NAMALWA (cell line): ENCODE data around the gene TSPEAR.
"Not testable (repeated sequence)": the region's sequence is repeated elsewhere in the genome, so short reads cannot be mapped to it uniquely, and the experiment has no call there.

Source experiments
- DNase-seq: peaks from one replicate; pipeline ENCODE4 v3.0.0-alpha.2; 2015; ENCODE audit warnings: low spot score

TSPEAR gene

DNA sequence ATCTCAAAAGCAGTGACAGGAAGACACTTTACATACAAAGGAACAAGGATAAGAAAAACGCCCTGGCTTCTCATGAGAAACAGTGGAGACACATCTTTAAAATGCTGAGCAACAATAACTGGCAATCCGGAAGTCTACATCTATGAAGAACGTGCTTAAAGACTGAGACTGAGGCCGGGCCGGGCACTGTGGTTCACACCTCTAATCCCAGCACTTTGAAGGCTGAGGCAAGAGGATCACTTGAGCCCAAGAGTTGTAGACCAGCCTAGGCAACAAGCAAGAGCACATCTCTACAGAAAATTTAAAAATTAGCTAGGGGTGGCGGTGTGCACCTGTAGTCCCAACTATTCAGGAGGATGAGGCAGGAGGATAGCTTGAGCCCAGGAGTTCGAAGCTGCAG, 27.3 kb downstream of the TSPEAR start:
- no peak for DNase-seq

DNA sequence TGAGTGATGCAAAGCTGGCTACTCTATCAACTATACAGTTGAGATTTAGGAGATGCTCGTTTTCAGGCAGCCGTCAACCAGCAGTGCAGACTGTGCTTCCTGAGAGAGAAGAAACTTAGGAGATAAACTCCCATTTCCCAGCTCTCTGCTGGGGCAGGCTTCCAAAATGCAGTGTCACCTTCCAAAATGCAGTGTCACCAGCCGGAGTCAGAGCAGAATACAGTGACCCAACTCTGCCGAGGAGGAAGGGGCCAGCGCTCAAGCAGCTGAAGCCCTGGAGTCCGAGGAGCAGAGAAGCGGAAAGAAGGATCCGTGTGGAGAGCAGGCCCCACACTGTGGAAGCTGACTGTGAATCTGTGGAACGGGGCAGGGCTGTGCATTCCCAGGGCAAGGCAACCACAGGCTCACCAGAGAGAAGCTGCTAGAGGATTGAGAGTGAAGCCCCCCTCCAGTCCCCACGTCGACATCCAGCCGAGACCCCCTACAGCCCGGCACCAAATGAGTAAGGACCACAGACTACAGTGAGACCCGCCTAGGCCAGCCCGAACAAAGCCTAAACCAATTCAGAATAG, 28.7 kb downstream of the TSPEAR start:
- no peak for DNase-seq

GRCh38 chr21:44681861-44682579, 29.4 kb downstream of the TSPEAR start, which contains the start of gene KRTAP12-1:
Gene KRTAP12-1, minus strand, starts transcription at chr21:44682163. Its CDS starts 40 bp downstream, at chr21:44682123.
- DNase-seq = no peak

- no peak for DNase-seq
Measured at GRCh38 chr21:44681152-44681551, 30.2 kb downstream of the TSPEAR start.

DNA sequence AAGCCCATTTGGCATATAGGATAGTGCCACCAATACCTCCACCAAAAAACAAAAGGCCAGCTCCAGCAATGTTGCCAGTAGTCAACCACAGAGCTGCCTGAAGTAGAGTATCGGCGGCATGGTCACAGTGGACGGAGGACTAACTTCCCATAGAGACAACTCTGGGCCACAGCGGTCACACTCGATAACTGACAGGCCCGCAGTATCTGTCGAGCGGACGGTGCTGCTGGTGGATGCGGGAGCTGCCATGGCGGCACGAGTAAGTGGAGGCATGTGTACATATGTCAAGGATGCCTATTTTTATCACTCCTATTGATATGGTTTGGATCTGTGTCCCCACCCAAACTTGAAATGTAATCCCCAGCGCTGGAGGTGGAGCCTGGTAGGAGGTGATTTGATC, 33.5 kb downstream of the TSPEAR start:
- no peak for DNase-seq

GRCh38 chr21:44671911-44672310, 39.5 kb downstream of the TSPEAR start:
- no peak for DNase-seq

DNA sequence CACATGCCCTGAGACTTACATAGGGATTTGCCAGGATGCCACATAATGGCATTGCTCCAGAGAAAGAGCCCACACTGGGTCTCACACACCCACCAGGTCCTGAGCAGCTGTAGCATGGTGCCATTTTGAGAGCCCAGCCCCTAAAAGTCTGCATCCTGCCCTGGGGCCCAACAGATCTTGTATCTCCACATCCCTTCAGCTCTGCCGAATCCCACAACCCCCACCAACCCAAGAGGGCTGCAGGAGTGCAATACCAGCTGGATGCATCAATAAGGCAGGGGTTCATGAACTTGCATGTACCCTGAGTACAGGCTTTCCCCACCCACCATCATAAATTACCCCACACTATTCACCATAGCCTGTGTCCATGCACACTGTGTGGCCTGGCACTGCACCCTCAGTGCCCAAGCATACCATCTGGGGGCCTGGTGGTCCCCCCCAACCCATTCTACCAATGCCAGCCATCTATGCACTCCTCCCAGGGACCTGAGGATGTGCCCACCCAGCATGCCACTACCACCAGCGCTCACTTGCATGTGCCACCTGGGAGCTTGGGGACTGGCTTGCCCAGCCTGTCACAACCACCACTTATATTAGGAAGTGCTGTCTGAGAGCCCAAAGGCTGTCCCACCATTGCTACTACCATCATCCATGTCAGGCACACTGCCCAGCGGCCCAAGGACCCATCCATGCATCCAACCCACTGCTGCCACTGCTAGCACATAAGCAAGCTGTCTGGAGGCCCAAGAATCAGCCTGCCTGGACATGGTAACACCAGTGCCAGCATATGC, 40.5 kb downstream of the TSPEAR start:
- no peak for DNase-seq

GRCh38 chr21:44667612-44668011, 43.8 kb downstream of the TSPEAR start:
- DNase-seq = no peak

DNA sequence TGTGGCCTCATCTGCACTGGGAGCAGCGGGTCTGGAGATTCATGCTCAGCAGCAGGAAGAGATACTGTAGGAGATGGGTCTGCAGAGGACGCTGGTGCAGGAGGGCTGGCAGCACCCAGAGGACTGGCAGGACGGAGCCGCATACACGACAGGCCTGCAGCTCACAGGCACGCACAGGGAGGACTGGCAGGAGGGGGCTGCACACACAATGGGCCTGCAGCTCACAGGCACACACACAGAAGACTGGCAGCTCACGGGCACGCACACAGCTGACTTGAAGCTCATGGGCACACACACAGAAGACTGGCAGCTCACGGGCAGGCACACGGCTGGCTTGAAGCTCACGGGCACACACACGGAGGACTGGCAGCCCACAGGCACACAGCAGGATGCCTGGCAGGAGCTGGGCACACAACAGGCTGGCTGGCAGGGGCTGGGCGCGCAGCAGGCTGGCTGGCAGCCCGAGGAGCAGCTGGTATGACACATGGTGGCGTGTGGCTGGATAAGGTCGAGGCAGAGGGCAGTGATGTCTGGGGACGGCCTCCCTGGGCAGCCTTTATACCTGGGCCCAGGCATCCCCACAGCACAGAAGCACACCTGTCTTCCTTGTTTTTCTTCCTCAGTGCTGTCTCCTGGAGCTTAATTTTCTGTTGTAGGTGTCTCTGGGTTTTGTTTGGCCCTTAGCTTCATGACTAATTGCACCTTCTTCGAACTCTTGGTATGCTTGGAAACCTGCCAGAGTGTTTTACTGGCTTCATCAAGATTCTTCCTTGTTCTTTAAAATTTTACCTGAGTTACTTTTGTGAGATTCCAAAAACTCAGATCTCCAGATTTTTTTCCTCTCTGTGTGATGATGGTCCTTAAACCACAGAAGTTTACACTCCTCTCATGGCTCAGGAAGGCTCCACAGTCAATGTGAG, 44.7 kb downstream of the TSPEAR start, which contains the start of gene KRTAP12-2:
TSS of gene KRTAP12-2 (minus strand) at position 527 of the 920 bp plus-strand sequence. CDS start at position 486, 41 bp downstream.
- no peak for DNase-seq

DNA sequence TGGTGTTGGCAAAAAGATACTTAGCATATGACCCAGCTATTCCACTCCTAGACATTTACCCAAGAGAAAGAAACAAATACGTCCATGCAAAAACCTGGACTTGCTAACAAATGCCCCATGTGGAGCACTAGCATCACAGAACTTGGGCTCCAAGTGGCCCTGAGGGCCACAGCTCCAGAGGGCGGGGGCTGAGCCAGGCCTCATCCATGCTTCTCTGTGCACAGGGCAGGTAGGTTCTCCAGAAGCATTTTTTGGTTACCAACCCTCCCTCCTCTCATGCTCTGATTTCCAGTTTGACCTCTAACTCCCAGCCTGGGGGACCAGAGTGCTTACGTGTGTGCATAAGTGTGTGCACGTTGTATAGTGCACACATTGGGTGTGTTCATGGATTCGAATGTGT, 46.7 kb downstream of the TSPEAR start:
- DNase-seq = no peak

DNA sequence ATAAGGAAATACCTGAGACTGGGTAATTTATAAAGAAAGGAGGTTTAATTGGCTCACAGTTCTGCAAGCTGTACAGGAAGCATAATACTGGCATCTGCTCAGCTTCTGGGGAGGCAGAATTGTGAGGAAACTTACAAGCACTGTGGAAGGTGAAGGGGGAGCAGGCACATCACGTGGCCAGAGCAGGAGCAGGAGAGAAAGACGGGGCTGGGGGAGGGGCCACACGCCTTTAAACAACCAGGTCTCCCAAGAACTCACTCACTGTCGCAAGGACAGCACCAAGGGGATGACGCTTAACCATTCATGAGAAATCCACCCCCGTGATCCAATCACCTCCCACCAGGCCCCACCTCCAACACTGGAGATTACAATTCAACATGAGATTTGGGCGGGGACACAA, 49.8 kb downstream of the TSPEAR start:
- DNase-seq = not testable (repeated sequence)

GRCh38 chr21:44658913-44659595, 52.3 kb downstream of the TSPEAR start:
- no peak for DNase-seq

GRCh38 chr21:44658541-44658910, 52.8 kb downstream of the TSPEAR start:
- no peak for DNase-seq

DNA sequence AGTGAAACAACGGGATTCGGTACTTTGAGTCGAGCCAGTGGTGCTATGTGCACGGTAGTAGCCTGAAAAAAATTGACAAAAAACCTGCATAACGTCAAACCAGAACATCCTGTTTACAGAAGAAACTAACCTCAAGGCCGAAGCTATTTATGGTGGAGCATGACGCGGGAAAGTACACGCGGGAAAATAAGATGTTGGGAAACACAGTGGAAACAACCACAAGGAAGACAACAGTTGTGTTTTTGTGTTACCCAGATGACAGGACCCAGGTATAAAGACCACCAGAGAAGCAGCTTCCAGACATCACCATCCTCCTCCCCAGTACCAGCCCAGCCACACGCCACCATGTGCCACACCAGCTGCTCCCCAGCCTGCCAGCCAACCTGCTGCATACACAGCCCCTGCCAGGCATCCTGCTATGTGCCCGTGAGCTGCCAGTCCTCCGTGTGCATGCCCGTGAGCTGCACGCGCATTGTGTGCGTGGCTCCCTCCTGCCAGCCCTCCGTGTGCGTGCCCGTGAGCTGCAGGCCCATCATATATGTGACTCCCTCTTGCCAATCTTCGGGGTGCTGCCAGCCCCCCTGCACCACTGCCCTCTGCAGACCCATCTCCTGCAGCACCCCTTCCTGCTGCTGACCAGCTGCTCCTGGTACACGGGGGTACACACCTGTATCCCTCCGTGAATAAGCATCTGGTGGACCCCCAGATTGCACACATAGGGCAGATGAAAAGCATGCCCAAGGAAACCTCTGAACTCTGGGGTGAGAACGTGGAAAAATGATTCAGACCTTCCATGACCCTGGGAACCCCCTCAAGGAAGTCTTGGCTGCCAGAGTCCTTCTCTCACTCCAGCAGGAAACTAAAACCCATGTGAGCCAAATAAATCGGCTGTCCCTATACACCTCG, 53.5 kb downstream of the TSPEAR start, which contains the start of gene KRTAP12-3:
TSS of gene KRTAP12-3 (plus strand) at position 298 of the 906 bp plus-strand sequence. CDS start at position 346, 48 bp downstream.
- DNase-seq = no peak

GRCh38 chr21:44656868-44657267, 54.5 kb downstream of the TSPEAR start:
- DNase-seq = no peak

- no peak for DNase-seq
Measured at GRCh38 chr21:44654576-44655175, 56.7 kb downstream of the TSPEAR start, which contains the start of gene KRTAP12-4. Gene KRTAP12-4, minus strand, starts transcription at chr21:44654659. Its CDS starts 45 bp downstream, at chr21:44654614.

- no peak for DNase-seq
Measured at GRCh38 chr21:44653656-44654575, 57.5 kb downstream of the TSPEAR start.

DNA sequence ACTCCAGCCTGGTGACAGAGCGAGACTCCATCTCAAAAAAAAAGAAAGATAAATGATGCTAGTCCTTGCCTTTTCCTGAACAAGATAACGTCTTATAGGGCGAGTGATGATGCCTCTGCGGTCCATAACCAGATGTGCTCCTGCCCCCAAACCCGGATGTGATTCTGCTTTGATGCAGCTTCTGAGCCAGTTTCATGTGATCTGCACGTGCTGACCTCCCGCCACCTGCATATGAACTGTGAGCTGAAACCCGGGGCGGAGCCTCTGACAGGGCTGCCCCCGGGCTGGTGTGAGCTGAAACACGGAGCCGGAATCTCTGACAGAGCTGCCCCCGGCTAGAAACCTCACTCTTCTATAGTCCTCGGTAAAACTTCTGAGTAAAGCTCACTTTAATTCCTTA, 58.2 kb downstream of the TSPEAR start:
- DNase-seq = peak; percentile 43
